ENCODE measurements around the gene GRID2.
A peak's percentile ranks its signal among the peaks of the same experiment; 100 is the strongest.

GRID2 gene

GRCh38 chr4:93659629-93660028 is 1355.9 kb downstream of the GRID2 start (continued):
- TF ChIP-seq PATZ1 (CRISPR knock-in tag; IDR thresholded peaks at IDR 0.05; ENCODE audit: borderline replicate concordance) (no peak), TSHZ2 (CRISPR knock-in tag; IDR thresholded peaks at IDR 0.05) (no peak), ARNTL (CRISPR knock-in tag; IDR thresholded peaks at IDR 0.05; ENCODE audit: borderline replicate concordance, low read depth) (no peak), BACH2 (CRISPR knock-in tag; IDR thresholded peaks at IDR 0.05; ENCODE audit: borderline replicate concordance) (no peak), RARB (CRISPR knock-in tag; IDR thresholded peaks at IDR 0.05) (no peak), ZNF565 (CRISPR knock-in tag; conservative IDR thresholded peaks at IDR 0.05; ENCODE audit: low read depth) (no peak), CSDC2 (CRISPR knock-in tag; IDR thresholded peaks at IDR 0.05) (no peak), ZC3H10 (CRISPR knock-in tag; IDR thresholded peaks at IDR 0.05) (no peak), ESRRG (CRISPR knock-in tag; IDR thresholded peaks at IDR 0.05) (no peak), TCF4 (CRISPR knock-in tag; IDR thresholded peaks at IDR 0.05; ENCODE audit: borderline replicate concordance) (no peak), GLIS3 (CRISPR knock-in tag; IDR thresholded peaks at IDR 0.05) (no peak)

- no peak for TF ChIP-seq PATZ1 (CRISPR knock-in tag; IDR thresholded peaks at IDR 0.05; ENCODE audit: borderline replicate concordance)
- TF ChIP-seq RARB (CRISPR knock-in tag; IDR thresholded peaks at IDR 0.05) = no peak
- peak; percentile 25; the same call in 2 of the 3 replicates for ATAC-seq
Observed at GRCh38 chr4:93660036-93660435, 1356.3 kb downstream of the GRID2 start.

GRCh38 chr4:93670434-93670833 is 1366.7 kb downstream of the GRID2 start:
- TF ChIP-seq POU6F1 (CRISPR knock-in tag; IDR thresholded peaks at IDR 0.05; ENCODE audit: borderline replicate concordance, low read depth) (no peak), GLIS3 (CRISPR knock-in tag; IDR thresholded peaks at IDR 0.05) (no peak), ZNF8 (CRISPR knock-in tag; IDR thresholded peaks at IDR 0.05) (no peak), PPARA (CRISPR knock-in tag; IDR thresholded peaks at IDR 0.05; ENCODE audit: borderline replicate concordance) (no peak), ESRRG (CRISPR knock-in tag; IDR thresholded peaks at IDR 0.05) (no peak), SNAI2 (CRISPR knock-in tag; IDR thresholded peaks at IDR 0.05) (no peak), CSDC2 (CRISPR knock-in tag; IDR thresholded peaks at IDR 0.05) (no peak), ZFP30 (CRISPR knock-in tag; IDR thresholded peaks at IDR 0.05) (no peak), CSRNP3 (CRISPR knock-in tag; IDR thresholded peaks at IDR 0.05) (no peak), TCF4 (CRISPR knock-in tag; IDR thresholded peaks at IDR 0.05; ENCODE audit: borderline replicate concordance) (no peak), CREB5 (CRISPR knock-in tag; IDR thresholded peaks at IDR 0.05; ENCODE audit: low read depth) (no peak), ZNF565 (CRISPR knock-in tag; conservative IDR thresholded peaks at IDR 0.05; ENCODE audit: low read depth) (no peak)
- no peak for ATAC-seq

Data from SK-N-SH treated with all-trans-retinoic acid at 6 μM for 48 hours (cell line).